Sciatic nerve (tissue), 2 donors: Measurements from ENCODE around the gene TRAF7. TPM values are rescaled to one million over a fixed set of nuclear protein-coding genes. Genes with fewer than 3 reads are reported as not detected.
A peak's percentile ranks its signal among the peaks of the same experiment; 100 is the strongest.

Experiments used
- ATAC-seq: fragments of 200-7000 bp; cut with Tn5 transposase; one replicate; pipeline ENCODE4 v1.9.1; 2020; ENCODE audit warnings: mild to moderate bottlenecking, moderate library complexity
- DNase-seq: peaks from one replicate; pipeline ENCODE4 v3.0.0-alpha.2; 2020; ENCODE audit warnings: low spot score
- intact Hi-C: fragments of 100-400 bp; cut with DNase I; formaldehyde crosslinking; loops from one replicate; pipeline ENCODE4 v1.14.2; 2022
- total RNA-seq: library from RNA; stranded (reverse); fragmentation: NEBNext Ultra II Directional; extraction: Animal tissue kit (Norgen Biotek cat#: 25700); gene quantifications from one replicate; pipeline ENCODE4 v1.2.1, GENCODE V29; 2021
- donor health status: DM: no; HTN: no; CAD: no.
- donor health status: DM: no; HTN: no; CAD: no.

Gene TRAF7
- total RNA-seq, 1 donor from 2014 or later: 44.8 TPM

DNA sequence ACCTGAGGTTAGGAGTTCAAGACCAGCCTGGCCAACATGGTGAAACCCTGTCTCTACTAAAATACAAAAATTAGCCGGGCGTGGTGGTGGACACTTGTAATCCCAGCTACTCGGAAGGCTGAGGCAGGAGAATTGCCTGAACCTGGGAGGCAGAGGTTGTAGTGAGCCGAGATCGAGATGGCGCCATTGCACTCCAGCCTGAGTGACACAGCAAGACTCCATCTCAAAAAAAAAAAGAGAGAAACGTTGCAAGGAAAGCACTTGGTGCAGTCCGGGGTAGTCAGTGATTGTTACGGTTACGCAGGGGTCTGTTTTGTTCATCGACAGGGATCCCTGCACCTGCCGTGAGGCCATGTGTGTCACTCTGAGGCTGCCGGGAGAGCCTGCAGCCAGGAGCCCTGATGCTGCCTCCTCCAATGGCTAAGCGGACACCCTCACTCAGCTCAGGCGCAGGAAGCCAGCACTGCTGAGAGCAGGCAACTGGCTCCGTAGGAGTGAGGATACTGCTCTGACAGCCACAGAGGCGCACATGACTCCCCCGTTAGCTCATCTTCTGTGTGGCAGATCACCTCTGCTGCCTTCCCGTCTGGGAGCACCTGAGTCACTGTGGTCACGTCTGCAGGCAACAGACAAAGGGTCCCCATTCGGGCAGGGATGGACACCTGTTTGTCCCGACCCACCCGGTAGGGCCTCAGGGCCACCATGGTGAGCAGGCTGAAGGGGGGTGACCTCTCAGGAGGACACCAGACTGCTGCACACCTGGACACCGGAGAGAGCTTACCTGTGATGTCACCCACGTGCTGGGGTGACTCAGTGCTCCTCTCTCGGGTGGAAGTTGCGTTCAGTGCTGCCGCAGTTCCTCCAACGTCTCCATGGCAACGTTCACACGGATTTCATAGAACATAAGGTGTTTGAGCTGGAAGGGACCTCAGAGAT, 12.4 kb upstream of the TRAF7 start:
- intact Hi-C loops: loop anchor here (5.0 kb wide), 1 partner anchor 116 kb away; the partner anchor contains the start of gene NHERF2
- DNase-seq: no peak
- ATAC-seq: no peak

DNA sequence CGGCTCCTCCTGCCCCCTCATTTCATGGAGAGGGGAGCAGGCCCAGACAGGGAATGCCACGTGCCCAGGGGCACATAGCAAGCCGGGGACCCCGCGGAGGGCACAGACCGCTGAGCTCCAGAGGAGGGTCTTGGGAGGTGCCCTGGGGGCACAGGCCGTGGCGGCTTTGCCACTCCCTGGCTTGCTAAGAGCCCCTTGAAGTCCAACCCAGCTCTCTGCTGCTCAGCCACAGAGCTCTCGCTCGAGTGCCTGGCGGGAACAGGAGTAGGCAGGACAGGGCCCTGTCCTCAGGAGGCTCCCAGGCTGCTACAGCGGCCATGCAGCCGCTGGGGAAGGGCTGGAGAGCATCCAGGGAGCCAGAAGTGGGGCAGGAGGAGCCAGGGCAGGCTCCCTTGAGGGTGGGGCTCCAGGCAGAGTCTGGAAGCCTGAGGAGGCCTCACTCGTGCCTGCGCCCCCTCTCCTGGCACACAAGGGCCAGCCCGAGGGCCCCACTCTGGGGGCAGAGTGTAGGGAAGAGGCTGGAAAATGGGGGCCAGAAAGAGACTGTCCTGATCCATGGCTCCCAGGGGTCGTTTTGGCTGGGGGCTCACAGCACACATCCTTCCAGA, 11.6 kb upstream of the TRAF7 start:
- no peak for DNase-seq
- intact Hi-C loops: loop anchor here (5.0 kb wide), 1 partner anchor 117 kb away; the partner anchor contains the start of gene NHERF2
- ATAC-seq: no peak

DNA sequence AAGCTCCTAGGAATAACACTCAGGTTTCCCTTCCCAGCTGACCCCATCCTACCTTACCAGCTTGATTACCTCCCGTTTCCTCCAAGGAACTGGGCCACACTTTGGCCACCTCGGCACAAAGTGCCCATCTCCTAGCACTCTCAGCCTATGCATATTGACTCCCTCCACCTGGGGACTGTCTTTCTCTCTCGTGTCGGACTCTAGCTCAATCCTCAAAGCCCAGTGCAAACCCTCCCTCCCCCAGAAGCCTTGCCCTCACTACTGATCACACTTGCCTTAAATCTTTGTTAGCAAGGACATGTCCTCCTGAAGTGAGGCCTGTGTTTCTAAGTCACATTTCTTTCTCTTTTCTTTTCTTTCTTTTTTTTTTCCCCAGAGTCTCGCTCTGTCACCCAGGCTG, 9.7 kb upstream of the TRAF7 start:
- ATAC-seq (no peak), DNase-seq (no peak)
- intact Hi-C loops: no loop called here

DNA sequence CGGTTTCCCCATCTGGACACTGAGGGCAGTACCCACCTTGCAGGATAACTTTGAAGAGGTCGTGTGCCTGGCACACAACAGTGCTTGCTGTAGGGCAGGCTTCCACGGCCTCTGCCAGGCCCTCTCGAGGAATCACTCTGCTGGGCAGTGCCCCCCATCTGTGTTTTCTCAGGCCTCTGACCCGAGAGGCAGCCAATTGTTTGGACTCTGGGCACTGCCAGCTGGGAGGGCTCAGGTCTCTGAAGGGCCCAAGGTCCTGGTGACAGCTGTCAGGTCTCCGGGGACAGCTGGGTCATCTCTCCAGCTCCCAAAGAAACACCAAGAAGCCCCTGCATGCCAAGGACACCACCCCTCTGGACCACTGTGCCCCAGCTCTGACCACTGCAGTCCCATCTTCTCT, 8.2 kb upstream of the TRAF7 start:
- ATAC-seq (no peak), DNase-seq (no peak)
- intact Hi-C loops: no loop called here

DNA sequence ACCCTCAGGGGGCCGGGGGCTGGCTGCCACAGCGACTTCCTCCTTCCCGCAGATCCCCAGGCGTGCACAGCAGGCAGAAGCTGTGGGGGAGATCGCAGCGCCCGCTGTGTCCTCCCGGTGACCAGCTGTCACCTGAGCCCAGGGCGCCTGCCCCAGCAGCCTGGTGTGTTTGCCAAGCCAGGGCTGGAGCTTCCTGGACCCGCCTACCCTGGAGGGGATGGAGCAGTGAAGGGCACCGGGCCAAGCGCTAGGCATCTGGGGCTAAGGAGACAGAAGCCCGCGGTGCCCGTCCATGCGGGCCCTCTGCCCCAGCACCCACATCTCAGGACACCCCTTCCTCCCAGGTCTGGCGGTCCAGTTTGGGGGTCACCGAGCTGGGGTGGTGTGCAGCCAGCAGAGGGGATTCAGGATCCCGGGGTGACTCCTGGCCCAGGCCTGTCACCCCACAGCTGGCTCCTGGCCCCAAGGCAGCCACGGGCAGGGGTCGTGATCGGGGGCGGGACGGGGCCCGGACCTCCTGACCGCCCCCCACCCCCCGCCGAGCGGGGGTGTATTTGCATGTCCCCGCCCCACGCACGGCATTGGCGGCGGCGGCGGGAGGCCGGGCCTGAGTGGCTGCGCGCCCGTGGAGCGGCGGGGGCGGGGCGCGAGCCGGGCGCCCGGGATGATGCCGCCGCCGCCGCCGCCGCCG, 7.5 kb upstream of the TRAF7 start, which contains the start of gene RAB26:
Gene RAB26, plus strand, starts transcription at position 645 of the 691 bp plus-strand sequence. CDS start 159 bp downstream, outside the sequence.
- intact Hi-C loops: no loop called here
- ATAC-seq: peak; percentile 67
- no peak for DNase-seq

DNA sequence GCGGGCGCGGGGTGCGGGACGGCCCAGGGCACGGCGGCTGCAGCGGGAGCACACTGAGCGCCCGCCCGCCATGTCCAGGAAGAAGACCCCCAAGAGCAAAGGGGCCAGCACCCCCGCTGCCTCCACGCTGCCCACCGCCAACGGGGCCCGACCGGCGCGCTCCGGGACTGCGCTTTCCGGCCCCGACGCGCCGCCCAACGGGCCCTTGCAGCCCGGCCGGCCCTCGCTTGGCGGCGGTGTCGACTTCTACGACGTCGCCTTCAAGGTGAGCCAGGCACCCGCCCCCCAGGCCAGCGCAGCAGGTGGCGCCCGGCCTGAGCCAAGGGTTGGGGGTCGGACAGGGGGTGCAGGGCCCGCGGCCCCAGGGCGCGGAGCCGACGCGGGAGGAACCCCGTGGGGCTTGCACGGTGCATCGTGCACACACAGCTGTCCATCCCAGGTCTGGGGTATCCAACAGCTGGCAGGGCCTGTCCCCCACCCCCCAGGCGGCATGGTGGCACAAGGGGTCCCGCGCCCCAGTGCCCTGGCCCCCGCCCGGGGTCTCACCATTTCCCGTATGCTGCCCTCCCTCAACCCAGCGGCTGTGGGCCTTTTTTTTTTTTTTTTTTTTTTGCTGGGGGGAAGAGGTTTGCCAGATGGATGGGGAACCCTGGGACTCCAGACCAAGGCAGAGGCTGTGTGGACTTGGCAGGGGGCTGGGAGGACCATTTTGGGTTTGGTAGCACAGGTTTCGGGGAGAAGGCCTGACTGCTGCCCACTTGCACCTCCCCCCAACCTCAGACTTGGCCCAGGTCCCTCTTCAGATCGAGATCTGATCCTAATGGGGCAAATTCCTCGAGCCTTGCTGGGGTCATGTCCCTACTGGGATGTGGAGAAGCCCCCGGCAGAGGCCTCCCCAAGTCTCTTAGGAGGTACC, 6.6 kb upstream of the TRAF7 start:
- no peak for ATAC-seq
- no peak for DNase-seq
- intact Hi-C loops: no loop called here

DNA sequence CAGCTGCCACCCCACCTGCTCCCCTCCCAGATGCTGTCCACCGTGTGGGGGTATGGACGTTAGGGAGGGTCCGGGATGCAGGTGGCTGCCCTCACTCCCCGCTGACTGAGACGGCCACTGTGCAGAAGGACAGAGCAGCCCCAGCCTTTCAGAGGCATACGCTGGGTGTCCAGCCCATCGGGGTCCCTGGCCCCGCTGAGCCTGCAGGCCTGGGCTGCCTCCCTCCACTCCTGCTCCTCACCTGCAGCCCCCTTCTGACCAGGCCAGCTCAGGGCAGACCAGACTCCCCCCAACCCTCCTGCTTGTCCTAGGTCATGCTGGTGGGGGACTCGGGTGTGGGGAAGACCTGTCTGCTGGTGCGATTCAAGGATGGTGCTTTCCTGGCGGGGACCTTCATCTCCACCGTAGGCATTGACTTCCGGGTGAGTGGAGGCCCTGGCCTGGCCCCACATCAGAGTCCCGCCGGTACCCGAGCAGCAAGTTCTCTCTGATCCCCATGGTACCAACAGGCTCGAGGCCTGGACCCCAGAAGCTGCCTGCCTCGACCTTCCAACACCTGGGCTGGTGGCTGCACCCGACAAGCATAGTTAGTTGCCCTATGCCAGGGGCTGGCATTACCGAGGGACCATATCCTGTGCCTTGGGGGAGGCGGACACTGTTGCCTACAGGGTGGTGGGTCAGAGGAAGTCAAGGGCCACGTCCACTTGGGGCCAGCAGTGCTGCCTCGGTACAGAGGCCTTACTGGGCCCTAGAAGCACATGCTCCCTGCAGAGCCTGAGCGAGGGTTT, 5.8 kb upstream of the TRAF7 start:
- intact Hi-C loops: no loop called here
- ATAC-seq: no peak
- no peak for DNase-seq

DNA sequence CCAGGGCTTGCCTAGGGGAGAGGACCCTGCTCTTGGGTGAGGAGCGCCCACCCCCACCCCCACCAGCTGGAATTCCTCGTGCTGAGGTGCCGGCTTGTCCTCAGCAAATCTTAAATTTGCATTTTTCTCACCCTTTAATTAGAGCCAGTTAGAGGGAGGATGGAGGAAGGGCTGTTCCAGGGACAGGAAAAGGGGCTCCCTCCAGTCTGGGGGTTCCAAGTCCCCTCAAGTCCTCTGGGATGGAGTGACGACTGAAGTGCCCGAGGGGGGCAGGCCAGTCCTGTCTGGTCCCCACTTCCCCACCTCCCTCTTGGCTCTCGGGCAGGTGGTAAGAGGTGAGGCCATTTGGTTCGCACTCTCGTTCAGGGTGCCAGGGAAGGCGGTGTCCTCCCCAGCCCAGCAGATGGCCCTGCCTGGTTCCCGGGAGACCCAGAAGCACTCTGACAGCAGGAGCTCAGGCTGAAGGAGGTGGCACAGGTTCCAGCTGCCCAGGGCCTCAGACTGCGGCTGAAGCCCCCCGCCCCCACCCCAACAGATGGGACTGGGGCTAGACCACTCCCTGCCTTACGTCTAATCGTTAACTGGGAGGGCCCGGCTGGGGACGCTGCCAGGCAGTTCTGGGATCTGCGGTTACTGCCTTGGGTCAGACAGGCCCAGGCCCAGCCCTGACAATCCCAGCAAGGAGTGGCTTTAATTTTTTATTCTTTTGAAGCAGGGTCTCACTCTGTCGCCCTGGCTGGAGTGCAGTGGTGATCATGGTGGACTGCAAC, 5.0 kb upstream of the TRAF7 start:
- ATAC-seq: no peak
- no peak for DNase-seq
- intact Hi-C loops: no loop called here

DNA sequence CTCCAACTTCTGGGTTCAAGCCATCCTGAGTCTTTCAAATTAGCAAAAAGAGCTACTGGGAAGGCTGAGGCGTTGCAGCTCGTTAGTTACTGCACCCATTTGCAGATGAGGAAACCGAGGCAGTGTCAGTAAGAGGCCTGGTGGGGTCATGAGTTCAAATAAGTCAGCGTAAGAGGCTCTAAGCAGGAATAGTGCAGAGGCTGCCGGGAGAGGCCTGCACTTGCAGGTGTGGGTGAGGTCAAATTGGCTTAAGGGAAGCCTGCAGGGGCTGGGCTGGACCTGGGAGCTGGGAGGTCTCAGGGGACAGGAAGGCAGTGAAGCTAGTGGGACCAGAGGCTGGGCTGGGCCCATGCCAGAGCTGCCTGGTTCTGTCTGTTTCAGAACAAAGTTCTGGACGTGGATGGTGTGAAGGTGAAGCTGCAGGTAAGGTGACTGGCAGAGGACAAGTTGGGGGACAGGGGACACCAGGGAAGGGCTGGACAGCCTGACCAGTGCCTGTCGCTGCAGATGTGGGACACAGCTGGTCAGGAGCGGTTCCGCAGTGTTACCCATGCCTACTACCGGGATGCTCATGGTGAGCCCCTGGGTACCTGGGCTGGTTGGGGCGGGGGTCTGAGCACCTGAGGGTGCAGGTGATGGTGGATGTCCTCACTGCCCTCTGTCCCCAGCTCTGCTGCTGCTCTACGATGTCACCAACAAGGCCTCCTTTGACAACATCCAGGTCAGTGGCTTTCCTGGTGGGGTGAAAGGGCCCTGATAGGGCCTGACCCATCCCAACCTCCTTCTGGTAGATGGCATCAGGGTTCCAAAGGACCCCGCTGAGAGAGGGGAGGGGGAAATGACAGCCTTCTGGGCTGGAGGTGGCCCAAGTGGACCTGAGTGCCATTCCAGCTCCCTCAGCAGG, 4.1 kb upstream of the TRAF7 start:
- intact Hi-C loops: no loop called here
- no peak for DNase-seq
- no peak for ATAC-seq

DNA sequence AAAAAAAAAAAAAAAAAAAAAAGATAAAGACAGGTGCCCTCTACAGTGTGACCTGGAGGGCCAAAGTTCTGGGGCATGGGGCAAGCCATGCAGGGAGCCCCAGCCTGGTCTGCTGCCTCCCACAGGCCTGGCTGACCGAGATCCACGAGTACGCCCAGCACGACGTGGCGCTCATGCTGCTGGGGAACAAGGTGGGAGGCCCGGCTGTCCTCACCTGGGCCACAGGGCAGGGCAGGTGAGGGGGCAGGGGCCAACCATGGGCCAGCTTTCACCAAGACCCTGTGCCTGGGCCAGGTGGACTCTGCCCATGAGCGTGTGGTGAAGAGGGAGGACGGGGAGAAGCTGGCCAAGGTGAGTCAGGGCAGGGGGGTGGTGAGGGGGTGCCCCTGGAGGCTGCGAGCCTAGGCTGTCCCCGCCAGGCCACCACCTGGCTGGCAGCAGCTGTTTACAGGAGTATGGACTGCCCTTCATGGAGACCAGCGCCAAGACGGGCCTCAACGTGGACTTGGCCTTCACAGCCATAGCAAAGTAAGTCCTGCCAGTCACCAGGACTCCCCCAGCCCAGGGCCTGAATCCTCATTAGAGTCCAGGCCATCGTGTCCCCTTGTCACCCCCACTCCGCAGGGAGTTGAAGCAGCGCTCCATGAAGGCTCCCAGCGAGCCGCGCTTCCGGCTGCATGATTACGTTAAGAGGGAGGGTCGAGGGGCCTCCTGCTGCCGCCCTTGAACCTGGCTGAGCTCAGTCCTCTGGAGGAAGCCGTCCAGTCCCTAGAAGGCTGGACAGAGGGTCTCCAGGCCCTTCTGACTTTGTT, 2.7 kb upstream of the TRAF7 start:
- ATAC-seq (no peak), DNase-seq (no peak)
- intact Hi-C loops: no loop called here

DNA sequence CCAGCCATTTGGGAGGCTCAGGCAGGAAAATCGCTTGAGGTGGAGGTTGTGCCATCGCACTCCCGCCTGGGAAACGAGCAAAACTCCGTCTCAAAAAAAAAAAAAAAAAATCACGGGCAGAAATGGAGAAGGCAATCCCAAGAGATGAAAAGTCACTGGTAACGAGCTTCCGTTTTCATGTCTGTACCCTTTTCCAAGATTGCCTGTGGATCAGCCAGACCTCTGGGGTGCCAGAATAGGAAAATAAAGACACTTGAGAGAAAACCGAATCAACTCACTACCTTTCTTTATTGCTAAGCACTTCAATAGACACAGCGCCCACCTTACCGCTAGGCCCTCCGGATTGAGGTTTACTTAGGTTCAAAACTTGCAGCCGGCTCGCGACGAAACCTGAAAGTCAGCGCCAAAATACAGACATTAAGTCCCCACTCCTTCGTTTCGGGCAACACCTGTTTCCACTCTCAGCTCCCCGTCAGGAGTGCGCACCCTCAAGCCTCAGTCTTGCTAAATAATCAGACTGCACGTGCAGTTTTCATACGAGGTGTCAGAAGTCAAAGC, 970 bp upstream of the TRAF7 start:
- intact Hi-C loops: no loop called here
- ATAC-seq (no peak), DNase-seq (no peak)

DNA sequence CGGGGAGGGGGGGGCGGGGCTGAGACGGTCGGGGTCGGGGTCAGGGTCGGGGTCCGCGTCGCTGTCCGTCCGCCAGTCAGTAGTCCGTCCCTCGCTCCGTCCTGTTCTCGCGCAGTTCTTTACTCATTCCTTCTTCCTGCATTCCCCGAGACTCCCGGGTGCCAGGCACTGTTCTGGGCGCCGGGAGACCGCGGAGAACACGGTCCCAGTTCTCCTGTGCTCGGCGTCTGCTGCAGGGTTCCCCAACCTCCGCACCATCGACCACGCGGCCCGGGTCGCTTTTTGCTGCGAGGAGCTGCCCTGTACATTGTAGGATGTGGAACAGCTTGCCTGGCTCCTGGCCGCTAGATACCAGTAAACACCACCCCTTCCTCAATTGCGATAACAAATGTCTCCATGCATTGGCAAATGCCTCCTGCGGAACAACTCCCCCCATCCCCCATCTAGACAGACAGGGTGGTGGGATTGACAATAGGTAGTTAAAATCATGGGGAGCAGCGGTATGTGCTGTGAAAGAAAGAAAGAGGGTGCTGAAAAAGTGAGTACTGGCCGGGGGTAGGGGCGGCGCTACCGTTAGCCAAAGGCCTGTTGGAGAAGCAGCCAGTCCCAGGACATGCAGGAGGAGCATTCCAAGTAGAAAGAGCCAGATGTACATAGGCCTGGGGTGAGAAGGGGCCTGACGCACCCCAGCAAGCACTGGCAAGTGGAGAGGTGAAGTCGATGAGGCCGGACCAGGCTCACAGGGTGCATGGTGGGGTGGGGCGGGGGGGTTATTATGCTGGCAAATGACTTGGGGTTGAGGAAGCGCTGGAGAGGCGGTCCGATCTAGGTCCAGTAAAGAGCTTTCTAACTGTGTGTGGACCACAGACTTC, 631 bp downstream of the TRAF7 start:
- intact Hi-C loops: no loop called here
- peak; percentile 64 for DNase-seq
- ATAC-seq: no peak

DNA sequence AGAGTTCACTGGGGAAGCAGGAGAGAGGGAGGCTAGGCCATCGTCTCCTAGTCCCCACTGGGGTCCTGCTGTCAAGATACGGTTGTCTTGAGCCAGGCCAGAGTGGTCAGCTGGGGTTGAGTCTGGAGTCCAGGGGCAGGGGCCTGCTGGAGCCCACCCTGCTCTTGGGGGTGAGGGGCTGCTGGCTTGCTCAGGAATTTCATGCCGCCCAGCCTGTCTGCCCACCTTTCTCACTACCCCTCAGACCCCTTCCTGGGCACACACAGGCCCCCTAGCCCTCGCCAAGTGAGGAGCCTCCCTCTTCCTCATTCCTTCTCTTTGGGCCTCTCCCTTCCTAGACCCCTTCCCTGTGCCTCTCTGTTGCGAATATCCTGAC, 1.3 kb downstream of the TRAF7 start:
- no peak for DNase-seq
- intact Hi-C loops: no loop called here
- no peak for ATAC-seq

DNA sequence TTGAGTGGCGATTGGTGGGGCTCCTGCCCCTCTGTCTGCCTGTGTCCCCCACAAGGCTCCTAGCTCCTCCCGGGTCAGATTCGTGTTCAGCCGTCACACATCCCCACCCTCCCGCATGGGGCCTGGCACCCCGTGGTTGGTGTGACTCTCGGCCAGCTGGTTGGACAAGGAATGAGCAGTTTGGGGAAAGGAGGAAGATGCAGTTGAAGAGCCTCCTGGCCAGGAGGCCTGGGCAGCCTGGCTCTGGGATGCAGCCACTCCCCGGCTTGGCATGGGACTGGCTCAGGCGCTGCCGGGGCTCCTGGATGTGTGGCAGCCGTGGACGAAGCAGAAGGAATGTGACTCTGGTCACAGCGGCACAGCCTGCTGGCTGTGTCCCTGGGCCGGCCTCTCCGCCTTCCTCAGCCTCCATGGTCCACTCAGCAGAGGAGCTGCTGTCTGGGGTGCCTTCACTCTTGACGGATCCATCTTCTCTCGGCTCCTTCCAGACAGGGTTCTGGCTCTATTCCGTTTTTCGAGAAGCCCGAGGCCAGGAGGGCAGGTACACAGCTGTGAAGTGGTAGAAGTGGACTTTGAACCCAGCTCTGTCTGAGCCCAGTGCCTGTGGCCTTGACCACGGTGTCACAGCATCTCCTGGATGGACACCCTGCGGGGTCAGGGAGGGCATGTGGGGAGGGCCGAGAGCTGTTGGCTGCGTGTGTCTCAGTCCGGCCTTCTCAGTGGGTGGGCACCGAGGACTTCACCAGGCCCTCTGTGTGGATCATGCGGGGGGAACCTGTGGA, 2.1 kb downstream of the TRAF7 start:
- ATAC-seq (no peak), DNase-seq (no peak)
- intact Hi-C loops: no loop called here
